GM19238 (cell line): ENCODE data around the gene PIAS1.
"Not testable (repeated sequence)": the region's sequence is repeated elsewhere in the genome, so short reads cannot be mapped to it uniquely, and the experiment has no call there.

Experiments
- DNase-seq: peaks from one replicate; pipeline ENCODE4 v3.0.0; 2011; ENCODE audit warnings: low spot score; ENCODE audit not compliant: insufficient read length

Gene PIAS1

GRCh38 chr15:68201879-68202261 is 147.8 kb downstream of the PIAS1 start:
- DNase-seq: no peak

GRCh38 chr15:68202994-68203393 is 148.9 kb downstream of the PIAS1 start:
- DNase-seq: not testable (repeated sequence)

DNA sequence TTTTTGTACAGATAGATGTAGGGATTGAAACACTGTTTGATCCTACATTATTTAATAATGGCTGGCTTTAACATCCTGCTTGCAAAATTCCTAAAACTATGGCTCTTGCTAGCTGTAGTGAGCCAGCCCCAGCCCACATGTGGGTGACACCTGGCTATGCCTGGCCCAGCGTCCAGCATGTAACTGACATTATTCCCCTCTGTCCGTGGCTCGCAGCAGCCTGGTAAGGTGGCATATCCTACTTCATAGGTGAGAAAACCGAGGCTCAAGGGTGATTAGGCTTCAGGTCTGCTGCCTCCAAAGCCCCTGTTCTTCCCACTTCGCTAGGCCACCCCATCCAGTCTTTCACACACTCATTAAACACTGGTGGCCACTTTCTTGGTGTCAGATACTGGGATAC is 149.4 kb downstream of the PIAS1 start:
- no peak for DNase-seq

DNA sequence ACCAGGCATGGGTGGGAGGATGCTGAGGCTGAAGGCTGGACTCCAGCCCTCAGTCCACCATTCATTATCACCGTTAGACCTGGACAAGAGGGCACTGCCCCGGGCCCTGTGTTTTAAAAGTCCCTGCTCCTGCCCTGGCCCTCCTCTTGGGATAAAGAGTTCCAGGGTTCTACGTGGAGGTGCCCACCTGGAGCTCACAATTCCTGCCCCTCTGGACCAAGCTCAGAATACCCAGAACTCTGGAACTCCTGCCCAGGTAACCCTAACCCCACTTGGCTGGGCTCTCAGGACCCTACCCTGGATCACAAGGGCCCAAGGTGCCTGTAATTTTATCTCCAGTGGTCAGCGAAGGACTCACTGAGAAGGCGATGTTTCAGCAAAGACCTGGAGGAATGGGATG is 149.8 kb downstream of the PIAS1 start:
- DNase-seq: no peak

DNA sequence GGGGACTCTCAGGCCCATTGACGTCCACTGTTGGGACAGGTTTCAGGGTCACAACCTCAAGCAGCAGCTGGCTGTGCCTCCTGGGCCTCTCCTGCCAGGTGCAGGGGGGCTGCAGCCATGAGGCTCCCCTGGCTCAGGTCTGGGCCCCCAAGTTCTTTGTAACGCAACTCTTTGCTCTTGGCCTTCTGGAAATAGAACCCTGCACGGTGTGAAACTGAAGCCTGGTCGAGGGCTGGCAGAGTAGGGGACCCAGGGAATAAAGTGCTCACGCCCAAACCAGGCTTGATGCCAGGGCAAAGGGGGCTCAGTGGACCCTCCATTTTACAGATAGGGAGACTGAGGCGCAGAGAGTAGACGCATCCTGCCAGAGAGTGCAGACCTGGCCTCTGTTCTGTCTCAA is 150.2 kb downstream of the PIAS1 start:
- no peak for DNase-seq

DNA sequence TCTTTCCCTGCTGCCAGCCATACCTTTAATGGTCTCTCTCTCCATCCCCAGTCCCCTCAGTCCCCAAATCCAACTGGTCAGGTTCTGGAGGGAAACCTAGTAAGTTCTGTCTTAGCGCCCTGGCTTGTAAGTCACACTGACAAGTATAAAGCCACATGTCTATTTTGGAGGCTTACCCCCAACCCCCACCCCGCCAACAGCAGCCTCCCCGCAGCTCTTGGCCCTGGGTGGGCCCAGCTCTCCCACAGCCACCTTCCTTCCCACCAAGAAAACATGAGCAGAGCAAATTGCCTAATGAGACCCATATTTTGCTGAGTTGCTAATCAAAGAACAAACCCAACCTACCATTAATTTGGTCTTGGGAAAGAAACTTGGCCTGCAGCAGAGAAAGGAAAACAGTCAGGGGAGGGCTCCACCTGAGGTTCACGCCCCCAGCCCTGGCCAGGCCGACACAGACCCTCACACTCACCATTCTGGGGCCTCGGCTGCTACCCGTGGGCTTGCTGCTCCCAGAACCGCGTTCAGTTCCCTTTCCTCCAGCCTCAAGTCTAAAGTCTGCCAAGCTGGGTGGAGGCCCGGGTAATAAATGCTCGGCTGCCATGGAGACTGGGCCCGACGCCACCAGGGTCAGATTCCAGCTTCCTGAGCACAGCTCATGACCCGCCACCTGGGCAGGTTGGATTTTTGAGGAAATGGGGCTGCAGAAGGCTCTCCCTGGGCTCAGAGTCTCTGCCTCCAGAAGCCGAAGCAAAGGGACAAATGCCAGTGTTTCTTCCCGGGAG is 150.9 kb downstream of the PIAS1 start, which contains the start of gene CALML4:
Gene CALML4 (minus strand): TSS at position 557 of the 782 bp plus-strand sequence. CDS start 85 bp downstream, at position 472.
- no peak for DNase-seq

GRCh38 chr15:68205558-68205944 is 151.4 kb downstream of the PIAS1 start:
- no peak for DNase-seq

GRCh38 chr15:68205954-68206539 is 151.9 kb downstream of the PIAS1 start:
- DNase-seq: no peak

- DNase-seq: no peak
Observed at GRCh38 chr15:68206711-68207151, 152.6 kb downstream of the PIAS1 start.

GRCh38 chr15:68207176-68207935 is 153.2 kb downstream of the PIAS1 start:
- DNase-seq: no peak

DNA sequence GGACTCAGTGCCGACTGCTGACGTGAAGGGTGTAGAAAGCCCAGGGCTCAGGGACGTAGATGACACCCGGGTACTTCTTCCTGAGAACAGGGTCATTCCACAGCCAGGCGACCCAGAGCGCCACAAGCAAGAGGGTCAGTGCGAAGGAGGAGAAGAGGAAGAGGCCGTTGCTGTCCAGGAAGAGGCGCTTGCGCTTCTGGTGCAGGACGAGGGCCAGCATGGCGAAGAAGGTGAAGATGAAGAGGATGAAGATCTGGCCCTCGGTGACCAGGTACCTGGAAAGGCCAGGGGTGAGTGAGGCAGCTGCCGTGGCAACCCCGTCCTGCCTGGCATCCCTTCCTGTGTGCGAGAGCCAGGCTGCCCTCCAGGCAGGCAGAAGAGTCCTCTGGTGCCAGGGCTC is 154.0 kb downstream of the PIAS1 start:
- DNase-seq: no peak

DNA sequence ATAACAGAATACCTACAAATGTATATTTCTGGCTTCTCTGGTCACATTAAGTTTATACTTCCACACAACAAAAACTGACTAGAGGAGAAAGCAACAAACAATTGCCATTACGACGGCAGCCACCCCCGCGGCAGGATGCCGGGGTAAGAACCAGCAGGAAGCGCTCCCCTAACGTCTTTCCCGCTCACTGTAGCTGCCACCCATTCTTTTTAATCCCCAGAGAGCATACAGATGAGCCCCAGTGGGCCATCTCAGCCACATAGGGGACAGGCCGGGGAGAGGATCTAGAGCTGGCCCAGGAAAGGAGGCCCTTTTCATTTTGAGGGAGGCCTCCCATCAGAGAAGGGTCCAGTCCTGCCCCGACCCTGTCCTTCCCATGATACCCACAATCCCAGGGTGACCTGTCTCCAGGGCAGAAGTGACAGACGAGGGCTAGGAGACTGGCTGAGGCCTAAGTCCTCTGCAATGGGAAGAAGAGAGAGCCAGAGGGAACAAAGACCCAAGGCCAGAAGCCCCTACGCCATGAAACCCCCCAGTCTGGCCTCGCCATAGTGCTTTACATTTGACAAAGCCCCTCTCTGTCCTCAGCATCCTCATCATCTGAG is 154.6 kb downstream of the PIAS1 start:
- DNase-seq: no peak

DNA sequence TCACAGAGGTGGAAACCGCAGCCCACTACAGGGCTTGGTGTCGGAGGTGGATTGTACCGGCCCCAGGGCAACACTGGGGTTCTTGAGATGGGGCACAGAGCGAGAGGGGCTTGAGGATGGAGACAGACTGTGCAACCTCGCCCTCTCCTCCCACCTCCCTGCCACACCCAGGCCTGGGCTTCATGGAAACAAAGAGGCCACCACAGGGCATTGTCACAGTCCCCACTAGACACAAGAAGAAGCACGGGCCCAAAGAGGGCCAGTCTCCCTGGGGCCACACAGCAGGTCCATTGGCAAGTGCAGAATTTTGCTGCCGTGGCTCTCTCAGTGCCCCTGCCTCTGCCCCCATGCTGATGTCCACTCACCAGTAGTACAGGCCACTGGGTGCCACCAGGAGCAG is 155.2 kb downstream of the PIAS1 start:
- DNase-seq: no peak

GRCh38 chr15:68209735-68210408 is 155.8 kb downstream of the PIAS1 start:
- DNase-seq: peak; percentile 53

DNA sequence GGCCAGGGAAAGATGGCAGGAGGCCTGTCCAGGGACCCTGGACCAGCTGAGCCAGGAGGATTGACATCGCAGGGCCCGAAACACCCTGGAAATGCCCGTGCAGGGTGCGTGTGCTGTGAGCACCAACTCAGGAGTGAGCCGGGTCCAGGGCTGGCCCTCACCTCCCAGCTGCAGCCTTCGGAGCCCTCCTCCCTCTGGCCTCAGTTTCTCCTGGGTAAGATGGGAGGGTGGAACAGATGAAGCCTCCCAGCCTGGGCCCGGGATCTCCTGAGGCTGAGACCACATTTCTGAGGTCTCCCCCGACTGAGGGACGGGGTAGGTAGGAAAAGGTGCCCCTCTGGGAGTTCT is 156.3 kb downstream of the PIAS1 start:
- no peak for DNase-seq

DNA sequence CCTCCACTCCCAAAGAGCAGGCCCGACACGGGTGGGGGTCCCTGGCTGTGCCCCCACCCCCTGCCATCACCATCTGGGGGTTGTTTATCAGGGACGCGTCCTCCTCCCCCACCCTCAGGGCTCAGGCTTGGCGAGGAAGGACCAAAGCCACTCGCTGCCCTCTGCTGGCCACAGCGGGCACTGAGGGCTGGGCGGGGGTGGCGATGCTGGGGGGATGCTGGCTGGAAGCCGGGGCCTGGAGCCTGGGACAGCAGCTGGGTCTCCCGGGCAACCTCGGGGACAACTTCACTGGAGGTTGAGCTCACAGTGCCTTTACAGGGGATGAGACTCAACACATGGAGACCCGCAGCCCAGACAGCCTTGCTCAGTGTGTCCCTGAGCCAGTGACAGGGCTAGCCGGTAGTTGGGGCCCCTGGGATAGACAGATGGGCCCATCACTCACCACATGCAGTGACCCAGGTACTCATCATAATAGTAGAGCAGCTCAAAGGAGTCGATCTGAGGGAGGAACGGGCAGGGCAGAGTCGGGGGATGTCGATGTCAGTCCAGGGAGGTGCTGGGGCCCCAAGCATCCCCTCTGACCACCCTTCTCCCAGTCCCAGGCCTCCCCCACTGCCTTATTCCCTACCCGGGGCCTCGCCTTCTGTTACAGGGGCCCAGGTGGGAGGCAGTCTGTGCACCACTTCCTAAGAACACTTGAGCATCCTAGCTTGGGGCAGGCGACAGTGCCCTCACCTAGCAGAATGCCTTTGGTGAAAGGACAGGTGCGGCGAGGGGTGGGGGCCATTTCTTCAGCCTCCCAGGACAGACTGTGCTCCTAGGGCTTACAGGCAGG is 156.9 kb downstream of the PIAS1 start:
- peak; percentile 50 for DNase-seq

DNA sequence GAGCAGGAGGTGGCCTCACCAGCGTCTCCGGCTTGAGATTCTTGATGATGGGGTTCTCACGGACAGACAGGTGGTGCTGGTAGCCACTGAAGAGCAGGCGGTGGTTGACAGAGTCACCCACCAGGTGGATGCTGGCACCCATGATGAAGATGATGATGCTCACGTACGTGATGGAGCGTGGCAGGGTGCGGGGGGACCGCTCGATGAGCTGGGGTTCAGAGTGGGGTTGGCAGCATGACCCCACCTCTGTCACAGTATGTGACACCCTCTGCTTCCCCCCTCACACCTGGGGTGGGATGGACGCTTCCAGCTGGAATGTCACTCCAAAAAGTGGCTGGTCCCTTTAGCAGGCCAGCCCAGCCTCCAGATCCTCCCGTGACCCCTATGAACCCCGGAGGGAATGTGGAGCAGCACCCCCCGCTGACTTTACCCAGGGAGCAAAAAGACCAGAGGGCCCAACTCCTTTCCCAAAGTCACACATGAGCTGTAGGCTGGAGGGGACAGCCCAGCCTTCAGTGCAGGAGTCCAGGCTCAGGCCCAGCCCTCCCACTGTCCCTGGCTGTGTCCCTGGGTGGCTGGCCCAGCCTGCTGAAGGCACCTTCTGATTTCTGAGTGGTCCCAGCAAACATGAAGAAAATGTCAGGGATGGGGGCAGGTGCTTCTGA is 157.7 kb downstream of the PIAS1 start:
- DNase-seq: no peak

DNA sequence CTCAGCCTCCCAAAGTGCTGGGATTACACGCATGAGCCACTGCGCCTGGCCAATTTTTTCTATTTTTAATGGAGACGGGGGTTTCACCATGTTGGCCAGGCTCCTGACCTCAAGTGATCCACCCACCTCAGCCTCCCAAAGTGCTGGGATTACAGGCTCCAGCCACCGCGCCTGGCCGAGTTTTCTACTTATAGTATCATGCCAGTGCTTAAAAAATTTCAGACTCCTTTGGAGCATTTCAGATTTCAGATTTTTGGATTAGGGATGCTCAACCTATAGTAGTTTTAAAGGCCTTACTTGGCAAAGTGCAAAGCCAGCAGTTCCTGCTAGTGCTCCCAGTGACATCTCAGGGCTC is 159.4 kb downstream of the PIAS1 start:
- not testable (repeated sequence) for DNase-seq

DNA sequence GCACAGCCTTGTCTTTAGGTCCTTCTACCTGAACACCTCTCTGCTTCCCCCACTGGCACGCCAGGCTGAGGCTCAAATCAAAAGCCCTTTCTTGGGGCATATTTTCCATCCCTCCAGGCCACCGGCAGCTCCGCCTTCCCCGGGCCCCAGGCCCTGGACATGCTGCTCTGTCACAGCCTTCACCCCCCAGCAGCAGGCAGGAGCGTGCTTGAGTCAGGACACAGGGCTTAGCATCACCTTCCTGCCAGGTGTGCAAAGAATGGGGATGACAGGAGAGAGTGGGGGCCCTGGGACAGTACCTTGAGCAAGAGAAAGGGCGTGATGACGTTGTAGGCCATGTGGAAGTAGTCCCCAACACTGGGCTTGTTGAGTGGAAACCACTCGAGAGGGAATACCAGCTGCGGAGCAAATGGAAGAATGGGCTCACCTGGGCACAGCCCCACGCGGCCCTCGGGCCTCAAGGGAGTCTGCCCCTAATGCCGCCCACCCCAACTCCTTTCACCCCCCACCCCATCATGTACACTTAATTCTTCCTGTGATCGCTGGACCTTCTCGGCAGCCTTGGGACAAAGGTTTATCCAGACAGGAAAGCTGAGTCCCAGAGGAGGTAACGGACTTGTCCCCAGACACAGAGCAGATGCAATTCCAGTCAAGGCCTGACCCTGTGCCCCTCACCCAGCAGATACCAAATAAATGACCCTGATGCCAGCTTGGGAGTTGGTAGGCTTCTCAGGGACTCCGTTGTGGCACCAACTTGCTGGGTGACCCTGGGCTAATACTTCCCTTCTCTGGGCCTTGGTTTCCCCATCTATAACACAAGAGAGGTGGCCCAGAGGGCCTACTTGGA is 160.1 kb downstream of the PIAS1 start:
- no peak for DNase-seq
